ENCODE data around the gene PTPRN2.

The PTPRN2 gene

DNA sequence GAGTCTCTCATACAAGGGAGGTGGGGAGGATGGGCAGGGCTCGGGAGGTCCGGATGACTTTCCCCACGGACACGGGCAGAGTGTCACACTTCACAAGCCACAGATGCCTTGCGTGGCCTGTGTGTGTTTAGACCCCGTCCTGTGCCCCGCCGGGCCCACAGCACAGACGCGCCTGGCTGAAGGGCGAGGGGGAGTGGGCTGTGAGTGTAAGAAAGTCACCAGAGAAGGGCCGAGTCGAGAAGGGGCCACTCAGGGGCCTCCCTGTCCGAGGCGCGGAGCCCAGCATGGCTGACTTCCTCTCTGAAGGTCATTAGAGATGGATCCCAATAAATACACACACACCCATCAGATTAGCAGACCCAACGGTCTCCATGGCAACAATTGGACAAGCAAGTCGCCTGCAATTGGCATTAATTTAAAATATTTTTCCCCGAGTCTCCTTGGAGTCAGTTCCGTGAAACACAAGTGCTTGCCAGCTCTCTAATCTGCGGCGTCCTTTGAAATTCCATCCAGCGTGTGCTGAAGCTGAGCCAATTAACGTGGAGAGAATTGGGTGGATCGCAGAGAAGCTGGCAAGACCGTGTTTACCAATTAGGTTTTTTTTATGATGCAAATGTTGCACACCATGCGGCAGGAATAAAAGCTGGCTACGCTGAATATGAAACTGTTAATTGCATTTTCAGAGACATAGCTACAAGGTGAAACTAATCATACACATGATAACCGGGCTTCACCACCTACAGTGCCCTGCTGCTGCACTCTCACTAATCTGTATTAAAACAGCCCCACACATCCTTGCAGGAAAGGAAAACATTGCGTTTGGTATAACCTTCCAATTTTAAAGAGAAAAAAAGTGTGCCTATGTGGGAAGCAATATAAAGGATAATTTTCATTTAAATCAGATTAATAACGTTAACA lies 571.2 kb downstream of the PTPRN2 start:
- no peak for DNase-seq

DNA sequence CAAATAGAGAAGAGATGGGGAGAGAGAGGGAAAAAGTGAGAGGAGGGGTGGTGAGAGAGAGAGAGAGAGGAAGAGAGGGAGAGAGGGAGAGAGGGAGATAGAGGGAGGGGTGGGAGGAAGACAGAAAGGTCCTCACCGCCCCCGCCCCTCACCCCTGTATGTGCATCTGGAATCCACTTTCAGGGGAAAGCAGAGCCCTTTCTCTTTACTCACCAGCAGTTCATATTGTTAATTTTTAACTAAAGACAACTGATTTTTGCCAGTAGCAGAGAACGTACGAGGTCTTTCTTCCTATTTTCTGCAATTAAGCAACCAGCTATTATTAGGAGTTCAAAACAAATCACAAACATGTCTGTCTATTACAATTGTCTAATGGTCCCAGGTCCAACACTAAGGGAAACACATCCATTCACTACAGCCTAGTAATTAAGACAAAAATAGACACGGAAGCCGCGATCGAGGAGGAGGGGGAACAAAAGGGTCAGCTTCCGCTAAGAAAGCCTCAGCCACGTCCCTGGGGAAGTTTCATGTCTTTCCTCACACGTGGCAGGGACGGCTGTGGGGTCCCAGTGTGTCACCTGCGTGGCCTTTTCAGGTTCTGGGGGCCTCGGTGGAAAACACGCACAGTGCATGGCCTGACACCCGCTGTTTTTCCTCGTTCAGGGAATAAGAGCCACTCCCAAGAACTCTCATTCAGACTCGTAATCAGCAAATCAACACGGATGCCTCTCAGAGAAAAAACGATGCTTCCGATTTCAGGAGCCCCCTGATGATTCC lies 572.0 kb downstream of the PTPRN2 start:
- no peak for DNase-seq

DNA sequence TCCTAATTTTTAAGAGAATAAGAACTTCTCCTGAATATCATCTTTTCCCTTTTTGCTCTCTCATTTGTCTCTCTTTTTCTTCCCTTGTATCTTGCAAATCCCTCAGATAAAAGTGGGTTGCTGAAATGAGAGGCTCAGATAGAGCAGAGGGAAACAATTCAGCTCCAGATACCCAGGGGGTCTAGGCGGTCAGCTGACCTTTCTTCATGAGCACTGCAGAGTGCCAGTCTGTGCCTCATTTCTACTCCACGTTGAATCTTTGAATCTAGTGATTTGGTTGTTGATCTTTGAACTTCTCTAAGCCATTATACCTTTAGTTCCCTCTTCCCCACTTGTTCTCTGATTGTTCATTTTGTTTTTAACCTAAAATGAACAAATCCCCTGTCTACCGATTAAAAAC lies 572.6 kb downstream of the PTPRN2 start:
- no peak for DNase-seq

DNA sequence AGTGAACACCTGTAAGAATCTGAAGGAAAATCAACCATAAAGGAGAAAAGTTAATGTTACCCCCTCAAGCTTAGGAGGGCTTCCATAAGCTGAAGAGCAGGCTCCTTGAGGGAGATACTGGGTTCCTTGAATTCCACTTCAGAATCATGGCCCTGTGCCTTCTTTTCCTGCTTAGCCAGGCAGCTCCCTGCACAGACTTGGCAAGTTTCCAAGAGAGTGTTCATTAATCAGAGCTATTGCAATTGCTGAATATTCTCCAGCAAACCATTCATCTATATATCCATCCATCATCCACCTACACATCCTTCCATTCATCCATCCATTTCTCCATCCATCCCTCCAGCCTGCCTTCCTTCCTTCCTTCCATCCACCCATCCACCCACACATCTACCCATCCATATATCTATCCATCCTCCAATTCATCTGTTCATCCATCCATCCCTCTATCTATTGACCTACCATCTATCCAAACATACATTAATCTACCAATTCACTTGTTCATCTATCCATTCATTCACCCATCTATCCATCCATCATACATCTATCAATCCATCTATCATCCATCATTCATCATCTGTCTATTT lies 574.4 kb downstream of the PTPRN2 start:
- no peak for DNase-seq

DNA sequence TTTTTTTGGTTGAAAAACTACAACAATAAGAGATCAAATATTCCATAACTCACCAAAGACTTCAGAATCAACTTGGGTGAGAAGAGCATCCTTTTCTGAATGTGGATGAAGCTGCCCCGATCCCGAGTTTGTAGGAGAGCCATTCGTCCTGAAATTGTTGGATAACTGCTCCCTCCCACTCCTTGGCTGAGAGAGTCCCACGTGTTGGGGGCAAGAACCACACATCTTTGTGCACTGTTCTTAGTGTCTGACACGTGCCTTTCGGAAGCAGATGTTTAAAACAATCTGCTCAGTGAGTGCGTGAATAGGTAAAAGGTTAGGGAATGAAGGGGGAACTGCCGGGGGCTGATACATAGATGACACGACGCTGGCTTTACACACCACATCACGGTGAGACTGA lies 575.7 kb downstream of the PTPRN2 start:
- DNase-seq, result no peak

DNA sequence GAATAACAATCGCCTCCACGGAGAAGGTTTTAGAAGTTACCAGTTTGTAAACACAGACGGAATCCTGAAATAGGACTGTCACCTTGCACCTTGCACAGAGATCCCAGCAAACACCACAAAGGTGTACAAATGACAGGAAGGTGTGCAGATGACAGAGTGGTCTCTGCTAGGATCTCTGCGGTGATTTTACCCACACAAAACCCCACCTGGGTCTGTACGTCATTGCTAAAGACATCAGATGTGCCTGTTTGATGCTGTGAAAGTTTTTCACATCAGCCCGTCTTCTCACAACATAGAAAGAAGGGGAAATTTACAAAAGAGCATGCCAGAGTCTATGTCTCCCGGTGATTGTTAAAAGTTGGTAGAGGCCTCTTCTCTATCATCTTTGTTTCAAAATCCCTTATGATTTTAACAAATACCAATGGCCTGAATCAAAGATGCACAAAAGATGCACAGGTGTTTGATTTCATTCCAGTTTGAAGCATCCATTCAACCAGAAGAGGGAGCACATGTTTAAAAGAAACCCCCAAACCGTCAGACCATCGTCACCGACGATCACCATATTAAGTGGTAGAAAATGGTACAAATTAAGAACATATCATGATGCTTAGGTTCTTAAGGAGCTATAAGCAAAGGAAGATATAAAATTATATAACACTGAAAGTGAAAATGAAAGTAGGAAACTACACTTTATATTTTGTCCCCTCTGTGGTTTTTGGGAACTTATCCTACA lies 576.5 kb downstream of the PTPRN2 start:
- no peak for DNase-seq

DNA sequence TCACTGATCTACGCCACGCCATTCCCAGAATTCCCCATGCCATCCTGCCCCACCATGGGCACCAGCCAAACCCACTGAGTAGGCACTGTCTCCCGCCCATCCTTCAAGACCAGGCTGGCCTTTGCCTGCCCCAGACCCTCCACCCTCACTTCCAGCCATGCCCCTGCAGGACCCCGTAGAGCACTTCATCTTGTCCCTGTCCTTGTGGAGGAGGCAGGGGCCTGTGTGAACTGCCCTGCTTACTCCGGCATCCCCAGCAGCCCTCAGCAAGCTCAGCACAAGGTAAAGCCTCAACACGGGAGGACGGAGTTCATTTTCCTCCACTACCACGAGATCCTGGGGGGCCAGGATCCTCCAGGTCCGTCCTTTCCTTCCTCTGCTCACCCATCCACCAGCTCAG lies 577.7 kb downstream of the PTPRN2 start:
- no peak for DNase-seq

DNA sequence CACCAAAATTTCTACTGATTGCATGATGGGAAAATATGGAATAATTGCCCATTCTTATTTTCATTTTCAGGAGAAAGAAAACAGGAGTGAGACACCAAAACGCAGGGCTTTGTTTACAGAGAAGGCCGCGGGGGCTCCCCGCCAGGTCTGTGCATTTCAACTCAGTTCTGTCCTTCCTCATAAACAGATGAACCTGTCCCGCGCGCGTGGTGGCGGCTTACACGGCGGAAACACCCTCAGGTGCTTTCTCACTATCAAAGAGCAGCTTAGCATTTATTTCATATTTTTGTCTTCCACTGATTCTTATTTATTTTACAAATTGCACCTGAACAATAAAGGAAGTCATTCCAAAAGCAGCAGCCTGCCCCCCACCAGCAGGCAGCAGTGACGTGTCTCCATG lies 579.4 kb downstream of the PTPRN2 start:
- no peak for DNase-seq

DNA sequence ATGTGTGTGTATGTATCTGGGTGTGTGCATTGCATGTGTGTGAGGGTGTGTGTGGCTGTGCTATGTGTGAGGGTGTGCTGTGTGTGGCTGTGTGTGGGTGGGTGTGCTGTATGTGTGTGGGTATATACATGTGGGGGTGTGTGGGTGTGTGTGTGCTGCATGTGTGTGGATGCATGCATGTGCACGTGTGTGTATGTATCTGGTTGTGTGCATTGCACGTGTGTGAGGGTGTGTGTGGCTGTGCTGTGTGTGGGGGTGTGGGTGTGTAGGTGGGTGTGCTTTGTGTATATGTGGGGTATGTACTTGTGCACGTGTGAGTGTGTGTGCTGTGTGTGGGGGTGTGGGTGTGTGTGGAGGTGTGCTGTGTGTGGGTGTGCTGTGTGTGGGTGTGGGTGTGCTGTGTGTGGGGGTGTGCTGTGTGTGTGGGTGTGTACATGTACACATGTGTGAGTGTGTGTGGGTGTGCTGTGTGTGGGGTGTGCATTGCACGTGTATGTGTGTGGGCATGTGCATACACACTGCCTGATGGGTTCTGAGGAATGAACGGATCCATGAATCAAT lies 579.8 kb downstream of the PTPRN2 start:
- DNase-seq, result no peak

DNA sequence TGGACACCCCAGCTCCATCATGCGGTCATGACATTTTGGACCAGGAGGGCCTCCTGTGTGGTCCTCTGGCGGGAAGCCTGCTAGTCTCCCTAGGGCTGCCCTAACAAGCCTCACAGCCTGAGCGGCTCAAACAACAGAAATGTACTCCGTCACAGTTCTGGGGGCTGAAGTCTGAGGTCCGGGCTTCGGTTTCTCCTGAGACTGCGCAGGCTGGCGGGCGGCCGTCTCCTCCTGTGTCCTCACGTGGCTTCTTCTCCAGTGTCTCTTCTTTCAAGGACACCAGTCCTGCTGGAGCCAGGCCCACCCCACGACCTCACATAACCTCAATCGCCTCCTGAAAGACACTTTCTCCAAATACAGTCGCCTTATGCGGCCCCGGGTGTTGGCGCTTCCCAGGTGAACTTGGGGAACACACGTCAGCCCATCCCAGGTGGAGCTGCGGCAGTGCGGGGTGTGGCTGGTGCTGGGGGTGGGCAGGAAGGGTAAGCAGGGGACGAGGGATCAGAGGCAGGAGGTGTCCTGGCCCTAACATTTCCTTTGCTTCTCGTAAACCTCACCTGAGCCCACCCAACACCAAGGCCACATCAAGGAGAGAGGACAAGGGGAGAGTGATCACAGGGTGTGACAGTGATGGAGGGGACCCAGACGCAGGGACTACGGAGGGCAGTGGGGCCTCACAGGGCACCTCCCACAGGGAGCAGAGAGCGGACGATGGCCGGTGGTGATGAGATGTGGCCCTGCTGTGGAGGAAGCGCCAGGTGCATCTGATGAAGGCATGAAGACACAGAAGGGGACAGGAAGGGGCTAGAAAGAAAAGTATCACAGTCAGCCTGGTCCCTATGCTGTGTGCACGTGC lies 580.6 kb downstream of the PTPRN2 start:
- DNase-seq, result no peak

DNA sequence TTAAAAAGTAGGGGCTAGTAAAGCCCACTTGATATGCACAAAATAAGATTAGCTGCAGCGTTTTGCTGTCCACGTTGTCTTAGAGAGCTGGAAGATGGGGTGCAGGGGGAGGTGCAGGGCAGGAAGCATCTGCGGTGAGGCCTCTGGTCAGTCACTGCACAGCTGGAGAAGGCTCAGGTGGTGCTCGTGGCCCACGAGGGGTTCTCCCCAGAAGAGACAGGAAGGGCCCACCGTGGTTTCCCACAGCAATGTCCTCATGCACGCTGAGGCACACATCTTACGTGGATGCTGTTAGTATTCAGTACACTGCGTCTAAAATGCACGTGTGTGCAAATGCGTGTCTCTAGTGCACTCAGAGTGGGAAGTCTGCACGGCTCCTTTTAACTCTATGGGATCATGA lies 582.1 kb downstream of the PTPRN2 start:
- no peak for DNase-seq

DNA sequence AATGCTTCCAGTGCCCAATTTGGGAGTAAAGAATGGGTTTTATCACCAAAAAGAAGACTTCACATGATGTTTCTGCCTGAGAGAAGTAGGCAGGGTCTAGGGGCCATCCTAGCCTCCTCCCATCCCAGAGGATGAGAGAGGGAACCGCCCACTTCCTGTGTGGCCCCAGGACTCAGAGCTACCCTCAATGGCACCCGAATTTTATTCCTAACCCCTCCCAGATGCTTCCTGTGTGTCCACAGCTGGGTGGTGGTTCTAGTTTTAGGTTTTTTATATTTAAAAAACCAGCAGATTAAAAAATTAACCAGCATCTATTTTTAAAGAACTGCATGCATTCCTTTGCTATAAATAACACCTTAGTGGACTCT lies 583.5 kb downstream of the PTPRN2 start:
- DNase-seq, result no peak

DNA sequence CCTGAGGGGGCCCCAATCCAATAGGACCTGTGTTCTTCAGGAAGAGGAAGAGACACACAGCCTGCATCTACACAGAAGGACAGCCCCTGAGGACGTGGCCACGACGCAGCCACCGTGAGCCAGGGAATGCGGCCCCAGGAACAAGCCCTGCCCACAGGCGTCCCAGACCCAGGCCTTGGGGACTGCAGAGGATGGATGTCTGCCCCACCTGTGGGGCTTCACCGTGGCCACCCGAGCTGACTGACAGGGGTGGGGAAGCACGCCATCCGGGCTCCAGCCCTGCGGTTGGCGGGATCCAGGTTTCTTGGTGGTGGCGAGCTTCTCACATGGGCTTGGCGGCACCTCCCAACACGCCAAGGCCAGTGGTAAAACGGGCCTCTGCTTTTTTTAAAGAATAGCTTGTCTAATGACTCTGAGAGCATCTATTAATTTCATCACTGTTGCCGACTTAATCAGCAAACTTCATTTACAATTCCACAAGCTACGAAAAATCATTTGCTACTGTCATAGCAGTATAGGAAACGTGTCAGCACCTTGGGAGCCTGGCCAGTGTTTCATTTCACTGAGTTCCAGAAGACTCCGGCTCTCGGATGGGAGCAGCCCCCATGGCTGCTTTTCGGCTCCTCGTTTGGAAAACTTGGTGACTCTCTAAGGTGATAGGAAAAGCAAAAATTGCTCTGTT lies 584.0 kb downstream of the PTPRN2 start:
- no peak for DNase-seq

DNA sequence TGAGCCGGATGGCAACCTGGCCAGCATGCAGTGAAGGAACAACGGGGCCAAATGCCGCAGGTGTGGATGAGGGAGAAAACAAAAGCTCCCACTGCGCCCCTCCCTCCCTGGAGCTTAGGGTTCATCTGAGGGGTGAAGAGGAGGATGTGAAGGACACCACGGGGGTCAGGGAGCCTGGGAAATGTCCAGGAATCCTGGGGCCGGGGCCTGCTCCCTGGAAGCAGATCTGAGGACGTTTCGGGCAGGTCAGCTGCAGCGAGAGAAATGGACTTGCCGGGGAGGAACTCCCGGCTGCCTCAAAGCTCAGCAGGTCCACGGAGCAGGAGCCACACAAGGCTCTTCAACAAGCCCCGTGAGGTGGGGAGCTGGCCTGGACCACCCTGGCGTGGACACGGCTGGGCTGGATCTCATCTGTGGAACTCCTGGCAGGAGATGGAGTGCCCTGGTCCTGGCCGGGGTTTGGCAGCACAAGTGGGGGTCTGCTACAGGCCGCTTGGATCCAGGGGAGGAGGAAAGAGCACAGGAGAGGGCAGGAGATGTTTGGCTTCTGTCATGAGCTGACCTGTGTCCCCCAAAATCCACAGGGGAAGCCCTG lies 585.0 kb downstream of the PTPRN2 start:
- DNase-seq, result no peak

DNA sequence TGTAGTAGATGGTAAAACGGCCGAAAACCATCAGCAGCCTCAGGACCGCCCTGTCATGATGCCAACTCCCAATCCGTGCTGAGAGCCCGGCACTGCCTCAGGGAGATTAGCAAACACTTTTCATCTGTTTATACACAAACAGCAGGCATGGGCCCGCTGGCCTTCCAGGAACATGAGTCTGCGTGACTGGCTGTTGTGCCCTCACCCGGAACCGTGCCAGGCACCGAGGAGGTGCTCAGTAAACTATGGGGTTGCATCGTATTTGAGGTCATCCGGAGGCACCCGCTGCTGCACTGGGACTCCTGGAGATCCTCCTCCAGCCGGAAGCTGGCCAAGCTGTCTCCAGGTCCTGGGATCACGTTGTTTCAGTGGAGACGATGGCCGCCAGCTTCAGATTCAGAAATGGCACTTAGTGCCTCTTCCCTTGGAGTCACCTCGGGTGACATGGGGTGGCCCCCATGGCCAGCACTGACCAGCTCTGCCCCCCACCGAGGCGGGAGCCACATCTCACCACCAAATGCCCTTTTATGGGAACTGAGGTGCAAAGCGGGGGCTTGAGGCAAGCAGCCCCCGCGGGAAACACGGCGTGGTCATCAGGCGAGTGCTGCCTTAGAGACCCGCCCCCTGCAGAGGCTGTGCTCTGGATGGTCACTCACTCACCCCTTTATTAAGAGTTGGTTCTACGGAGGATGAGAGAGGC lies 585.9 kb downstream of the PTPRN2 start:
- no peak for DNase-seq

DNA sequence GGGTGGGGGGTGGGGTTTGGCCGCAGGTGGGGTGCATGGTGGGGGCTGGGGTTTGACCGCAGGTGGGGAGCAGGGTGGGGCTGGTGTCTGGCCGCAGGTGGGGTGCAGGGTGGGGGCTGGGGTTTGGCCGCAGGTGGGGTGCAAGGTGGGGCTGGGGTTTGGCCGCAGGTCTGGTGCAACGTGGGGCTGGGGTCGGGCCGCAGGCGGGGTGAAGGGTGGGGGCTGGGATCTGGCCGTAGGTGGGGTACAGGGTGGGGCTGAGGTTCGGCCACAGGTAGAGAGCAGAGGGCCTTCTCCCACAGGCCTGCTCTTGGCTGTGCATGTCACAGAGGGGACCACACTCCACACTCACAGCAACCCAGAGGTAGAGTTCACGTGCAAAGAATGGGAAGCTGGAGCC lies 586.6 kb downstream of the PTPRN2 start:
- DNase-seq, result no peak

DNA sequence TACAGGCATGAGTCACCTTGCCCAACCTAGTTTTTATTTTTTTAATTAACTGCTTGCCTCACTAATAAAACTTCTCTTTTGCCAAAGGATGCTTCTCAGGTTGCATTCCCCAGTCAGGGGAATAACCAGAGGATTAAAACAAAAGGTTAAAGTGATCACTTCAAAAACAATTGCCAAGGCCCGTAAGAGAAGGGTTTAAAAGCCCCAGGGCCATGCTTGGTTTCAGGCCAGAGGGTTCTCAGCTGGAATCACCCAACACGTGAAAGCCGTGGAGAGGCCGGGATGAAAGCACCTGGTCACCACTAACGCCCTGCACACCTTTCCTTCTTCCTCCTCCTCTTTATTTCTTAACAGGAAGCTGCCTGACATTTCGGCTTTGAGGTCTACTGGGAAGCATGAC lies 587.5 kb downstream of the PTPRN2 start:
- DNase-seq, result no peak

DNA sequence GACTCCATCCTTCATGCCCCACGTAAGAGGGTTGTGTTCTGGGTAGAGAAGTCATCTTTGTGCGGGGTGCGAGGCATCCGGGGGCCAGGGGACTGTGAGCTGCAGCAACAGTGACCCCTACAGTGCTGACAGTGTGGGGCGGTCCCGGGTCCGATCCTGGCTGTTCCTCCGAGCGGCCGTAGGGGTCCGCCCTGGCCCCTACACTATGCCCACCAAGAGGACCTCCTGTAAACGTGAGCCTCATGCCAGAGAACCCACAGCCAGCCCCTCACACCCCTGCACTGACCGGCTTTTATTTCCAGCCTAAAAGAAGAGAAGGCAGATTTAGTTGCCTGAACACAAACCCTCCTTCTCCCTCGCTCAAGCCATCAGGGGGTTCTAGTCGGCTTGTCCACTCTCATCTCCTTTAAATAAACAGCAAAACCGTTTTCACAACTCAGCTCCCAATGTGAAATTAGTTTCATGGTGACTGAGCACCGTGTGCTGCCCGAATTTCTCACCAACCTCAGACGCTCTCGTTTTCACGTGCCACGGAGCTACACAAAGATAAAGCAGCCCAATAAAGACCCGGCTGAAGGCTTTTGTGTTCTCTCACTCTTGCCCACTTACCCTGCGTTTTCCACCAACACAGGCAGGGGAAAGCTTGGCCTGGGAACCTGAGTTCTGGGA lies 588.6 kb downstream of the PTPRN2 start:
- DNase-seq, result no peak

DNA sequence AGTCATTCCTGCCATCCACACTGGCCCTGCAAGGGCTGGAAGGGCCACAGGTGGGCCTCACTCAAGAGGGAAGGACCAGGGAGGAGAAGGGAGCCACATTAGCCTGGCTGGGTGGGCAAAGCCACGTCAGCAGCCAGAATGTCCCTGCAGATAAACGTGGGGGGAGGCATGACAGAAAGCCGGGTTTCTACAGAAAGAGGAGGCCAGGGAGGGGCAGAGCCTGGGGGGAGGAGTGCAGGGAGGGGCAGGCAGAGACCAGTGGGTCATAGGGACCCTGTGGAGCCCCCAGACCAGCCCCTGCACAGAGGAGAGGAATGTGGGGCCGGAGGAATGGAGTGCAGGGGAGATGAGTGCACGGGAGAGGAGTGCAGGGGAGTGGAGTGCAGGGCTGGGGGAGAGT lies 590.2 kb downstream of the PTPRN2 start:
- no peak for DNase-seq

DNA sequence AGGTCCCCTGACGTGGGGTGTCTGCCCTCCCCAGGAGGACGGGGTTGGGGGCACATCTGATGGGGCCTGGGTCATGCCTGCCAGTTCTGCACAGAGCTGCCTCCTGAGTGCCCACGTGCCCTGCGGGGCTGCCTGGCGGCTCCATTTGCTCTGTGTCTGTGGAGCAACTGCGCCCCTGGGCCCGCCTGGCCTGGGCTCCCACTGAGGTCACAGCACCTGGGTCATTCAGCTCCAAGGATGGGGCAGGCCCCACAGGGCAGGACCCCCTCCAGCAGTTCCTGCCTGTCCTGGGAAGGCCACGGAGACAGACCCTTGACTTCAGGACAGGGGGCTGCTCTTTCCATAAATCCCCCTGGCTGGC lies 590.6 kb downstream of the PTPRN2 start:
- DNase-seq, result no peak
